ENCODE results near the gene HTRA2. TPM values are rescaled to one million over a fixed set of nuclear protein-coding genes. Genes with fewer than 3 reads are reported as not detected.

Gene HTRA2
- total RNA-seq, 1 donor from 2014 or later: 24.2 TPM

DNA sequence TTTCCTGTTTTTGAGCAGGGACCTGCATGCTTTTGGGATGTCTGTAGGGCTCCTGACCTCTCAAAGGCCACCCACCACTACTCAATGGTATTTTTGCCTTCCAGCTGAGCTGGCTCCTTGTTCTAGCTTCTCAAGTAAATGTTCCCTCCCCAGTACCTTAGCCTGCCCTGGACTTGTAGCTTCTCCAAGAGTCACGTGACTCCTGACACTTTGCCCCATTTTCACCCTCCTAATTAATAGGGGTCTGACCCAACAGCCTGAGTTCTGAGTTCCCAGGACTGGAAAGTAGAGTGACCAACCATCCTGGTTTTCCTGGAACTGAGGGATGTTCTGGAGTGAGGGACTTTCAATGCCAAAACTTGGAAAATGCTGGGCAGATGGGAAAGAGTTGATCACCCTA is 34.3 kb upstream of the HTRA2 start:
- no peak overlapping the region for H3K4me3 Mint-ChIP-seq (ENCODE audit: unreplicated experiment)
- no peaks in the 10 kb centered on the region for H3K9me3 Mint-ChIP-seq (ENCODE audit: low read depth)
- H3K36me3 Mint-ChIP-seq (ENCODE audit: low read depth): peaks cover 31% of the 10 kb centered on the region
- H3K27ac Mint-ChIP-seq (ENCODE audit: unreplicated experiment): no peak overlapping the region
- H3K4me1 Mint-ChIP-seq (ENCODE audit: low read depth): peaks cover 21% of the 10 kb centered on the region
- no peak for TF ChIP-seq CTCF (IDR thresholded peaks at IDR 0.05)
- DNase-seq (ENCODE audit: low spot score): no peak
- peaks cover 24% of the 10 kb centered on the region for H3K27me3 Mint-ChIP-seq (ENCODE audit: low read depth)

DNA sequence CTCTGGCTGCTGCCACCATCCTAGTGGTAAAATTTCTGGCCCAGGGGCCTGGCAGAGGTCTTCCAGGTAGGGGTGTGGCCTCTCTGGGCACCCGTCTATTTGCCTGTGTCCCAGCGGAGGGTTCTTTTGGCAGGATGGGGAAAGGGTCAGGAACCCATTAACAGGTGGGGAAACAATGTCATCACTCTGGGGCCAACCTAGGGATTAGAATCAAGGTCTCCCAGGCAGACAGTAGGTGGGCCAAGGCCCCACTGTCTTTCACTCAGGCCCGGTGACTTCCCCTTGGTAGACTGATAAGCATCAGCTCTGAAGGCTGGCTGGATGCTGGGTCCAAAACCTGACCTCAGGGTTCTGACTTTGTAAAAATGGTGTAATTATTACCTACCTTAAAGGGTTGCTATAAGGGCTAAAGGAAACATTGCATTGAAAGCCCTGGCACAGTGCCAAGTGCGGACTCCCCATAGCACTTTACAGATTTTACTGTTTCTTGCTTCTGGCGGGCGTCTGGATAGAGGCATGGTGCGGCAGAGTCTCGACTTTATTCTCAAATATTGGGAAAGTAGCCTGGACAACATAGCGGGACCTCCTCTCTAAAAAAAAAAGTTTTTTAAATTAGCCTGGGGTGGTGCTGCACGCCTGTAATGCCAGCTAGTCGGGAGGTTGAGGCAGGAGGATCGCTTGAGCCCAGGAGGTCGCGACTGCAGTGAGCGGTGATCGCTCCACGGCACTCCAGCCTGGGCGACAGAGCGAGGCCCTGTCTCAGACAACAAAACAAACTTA is 32.5 kb upstream of the HTRA2 start:
- Mint-ChIP-seq H3K27ac (ENCODE audit: unreplicated experiment) (no peak overlapping the region), H3K27me3 (ENCODE audit: low read depth) (peaks cover 25% of the 10 kb centered on the region), H3K36me3 (ENCODE audit: low read depth) (peaks cover 20% of the 10 kb centered on the region), H3K9me3 (ENCODE audit: low read depth) (no peaks in the 10 kb centered on the region), H3K4me3 (ENCODE audit: unreplicated experiment) (peak overlapping the region; percentile 72), H3K4me1 (ENCODE audit: low read depth) (peaks cover 27% of the 10 kb centered on the region)
- DNase-seq (ENCODE audit: low spot score): no peak
- no peak for TF ChIP-seq CTCF (IDR thresholded peaks at IDR 0.05)

GRCh38 chr2:74497777-74498499 is 31.8 kb upstream of the HTRA2 start:
- TF ChIP-seq CTCF (IDR thresholded peaks at IDR 0.05): no peak
- H3K4me3 Mint-ChIP-seq (ENCODE audit: unreplicated experiment): peak overlapping the region; percentile 72
- no peaks in the 10 kb centered on the region for H3K9me3 Mint-ChIP-seq (ENCODE audit: low read depth)
- peaks cover 13% of the 10 kb centered on the region for H3K36me3 Mint-ChIP-seq (ENCODE audit: low read depth)
- DNase-seq (ENCODE audit: low spot score): no peak
- H3K4me1 Mint-ChIP-seq (ENCODE audit: low read depth): peaks cover 34% of the 10 kb centered on the region
- H3K27me3 Mint-ChIP-seq (ENCODE audit: low read depth): peaks cover 25% of the 10 kb centered on the region
- no peak overlapping the region for H3K27ac Mint-ChIP-seq (ENCODE audit: unreplicated experiment)

GRCh38 chr2:74498500-74499266 is 31.1 kb upstream of the HTRA2 start:
- DNase-seq (ENCODE audit: low spot score): no peak
- H3K27ac Mint-ChIP-seq (ENCODE audit: unreplicated experiment): peak overlapping the region; percentile 22
- H3K4me3 Mint-ChIP-seq (ENCODE audit: unreplicated experiment): peak overlapping the region; percentile 72
- H3K9me3 Mint-ChIP-seq (ENCODE audit: low read depth): no peaks in the 10 kb centered on the region
- peaks cover 40% of the 10 kb centered on the region for H3K4me1 Mint-ChIP-seq (ENCODE audit: low read depth)
- no peak for TF ChIP-seq CTCF (IDR thresholded peaks at IDR 0.05)
- H3K36me3 Mint-ChIP-seq (ENCODE audit: low read depth): peaks cover 9% of the 10 kb centered on the region
- H3K27me3 Mint-ChIP-seq (ENCODE audit: low read depth): peaks cover 25% of the 10 kb centered on the region
